Osteocyte (in vitro differentiated cells): Measurements from ENCODE around the gene ANK3. TPM values are rescaled to one million over a fixed set of nuclear protein-coding genes. Genes with fewer than 3 reads are reported as not detected.
A peak's percentile ranks its signal among the peaks of the same experiment; 100 is the strongest.

Experiments
- DNase-seq: peaks from one replicate; pipeline ENCODE4 v3.0.0; 2021; ENCODE audit warnings: mixed read lengths; ENCODE audit not compliant: unreplicated experiment; ENCODE audit errors: extremely low spot score
- H3K27ac Mint-ChIP-seq: one replicate; pipeline ENCODE4 v1.8.0; 2021; ENCODE audit warnings: mild to moderate bottlenecking, mixed read lengths; ENCODE audit not compliant: unreplicated experiment
- H3K27me3 Mint-ChIP-seq: one replicate; pipeline ENCODE4 v1.8.0; 2021; ENCODE audit warnings: mixed read lengths; ENCODE audit not compliant: unreplicated experiment
- H3K36me3 Mint-ChIP-seq: one replicate; pipeline ENCODE4 v1.8.0; 2021; ENCODE audit warnings: mixed read lengths; ENCODE audit not compliant: unreplicated experiment
- H3K4me1 Mint-ChIP-seq: one replicate; pipeline ENCODE4 v1.8.0; 2021; ENCODE audit warnings: mixed read lengths; ENCODE audit not compliant: unreplicated experiment
- H3K4me3 Mint-ChIP-seq: one replicate; pipeline ENCODE4 v1.8.0; 2021; ENCODE audit warnings: mild to moderate bottlenecking, moderate library complexity, mixed read lengths; ENCODE audit not compliant: unreplicated experiment
- H3K9me3 Mint-ChIP-seq: one replicate; pipeline ENCODE4 v1.8.0; 2021; ENCODE audit warnings: mixed read lengths; ENCODE audit not compliant: unreplicated experiment
- total RNA-seq: library from RNA; stranded (reverse); gene quantifications from 2 replicates; pipeline ENCODE4 v1.2.1, GENCODE V29; 2021
- TF ChIP-seq, protein P1 (sequence below): fragments of 200-600 bp; sonication (generic); IDR thresholded peaks from 2 replicates; pipeline ENCODE4 v1.5.0; 2021; ENCODE audit warnings: antibody characterized with exemption, mild to moderate bottlenecking, moderate library complexity

The ANK3 gene
- total RNA-seq, 1 donor from 2014 or later, result 22.0 TPM

- Mint-ChIP-seq H3K9me3 (peaks cover 4% of the 10 kb centered on the region), H3K4me1 (peaks cover 53% of the 10 kb centered on the region), H3K27me3 (no peaks in the 10 kb centered on the region), H3K36me3 (peaks cover 3% of the 10 kb centered on the region), H3K27ac (peak overlapping the region; percentile 75), H3K4me3 (no peak overlapping the region)
- no peak for DNase-seq
- TF ChIP-seq, protein P1, sequence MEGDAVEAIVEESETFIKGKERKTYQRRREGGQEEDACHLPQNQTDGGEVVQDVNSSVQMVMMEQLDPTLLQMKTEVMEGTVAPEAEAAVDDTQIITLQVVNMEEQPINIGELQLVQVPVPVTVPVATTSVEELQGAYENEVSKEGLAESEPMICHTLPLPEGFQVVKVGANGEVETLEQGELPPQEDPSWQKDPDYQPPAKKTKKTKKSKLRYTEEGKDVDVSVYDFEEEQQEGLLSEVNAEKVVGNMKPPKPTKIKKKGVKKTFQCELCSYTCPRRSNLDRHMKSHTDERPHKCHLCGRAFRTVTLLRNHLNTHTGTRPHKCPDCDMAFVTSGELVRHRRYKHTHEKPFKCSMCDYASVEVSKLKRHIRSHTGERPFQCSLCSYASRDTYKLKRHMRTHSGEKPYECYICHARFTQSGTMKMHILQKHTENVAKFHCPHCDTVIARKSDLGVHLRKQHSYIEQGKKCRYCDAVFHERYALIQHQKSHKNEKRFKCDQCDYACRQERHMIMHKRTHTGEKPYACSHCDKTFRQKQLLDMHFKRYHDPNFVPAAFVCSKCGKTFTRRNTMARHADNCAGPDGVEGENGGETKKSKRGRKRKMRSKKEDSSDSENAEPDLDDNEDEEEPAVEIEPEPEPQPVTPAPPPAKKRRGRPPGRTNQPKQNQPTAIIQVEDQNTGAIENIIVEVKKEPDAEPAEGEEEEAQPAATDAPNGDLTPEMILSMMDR, result no peak
Measured at GRCh38 chr10:60425392-60426110, 35.9 kb upstream of the ANK3 start.

DNA sequence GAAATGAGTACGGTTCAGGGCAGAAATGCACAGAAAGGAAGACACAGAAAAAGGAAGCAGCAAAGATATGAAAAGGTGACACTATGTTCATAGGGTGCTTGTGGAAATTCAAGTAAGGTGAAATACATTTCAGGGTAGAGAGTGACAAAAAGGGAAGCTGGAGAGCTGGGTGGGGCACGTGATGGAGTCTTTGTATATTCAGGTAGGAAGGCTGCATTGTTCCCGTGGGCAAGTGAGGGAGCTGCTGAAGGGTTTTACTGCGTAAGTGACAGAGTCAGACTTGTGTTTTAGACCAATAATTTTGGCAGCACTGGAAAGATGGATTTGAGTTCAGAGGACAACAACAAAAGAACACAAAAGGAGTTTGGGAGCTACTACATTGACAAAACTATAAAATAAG, 35.3 kb upstream of the ANK3 start:
- H3K4me3 Mint-ChIP-seq, result no peak overlapping the region
- TF ChIP-seq, protein P1, result no peak
- peaks cover 48% of the 10 kb centered on the region for H3K4me1 Mint-ChIP-seq
- peaks cover 3% of the 10 kb centered on the region for H3K36me3 Mint-ChIP-seq
- H3K27ac Mint-ChIP-seq, result peak overlapping the region; percentile 61
- no peaks in the 10 kb centered on the region for H3K27me3 Mint-ChIP-seq
- no peak for DNase-seq
- H3K9me3 Mint-ChIP-seq, result peaks cover 4% of the 10 kb centered on the region

GRCh38 chr10:60423920-60424319, 34.2 kb upstream of the ANK3 start:
- peaks cover 4% of the 10 kb centered on the region for H3K9me3 Mint-ChIP-seq
- TF ChIP-seq, protein P1, result no peak
- H3K4me1 Mint-ChIP-seq, result peaks cover 38% of the 10 kb centered on the region
- no peak overlapping the region for H3K4me3 Mint-ChIP-seq
- H3K27me3 Mint-ChIP-seq, result no peaks in the 10 kb centered on the region
- no peak overlapping the region for H3K27ac Mint-ChIP-seq
- H3K36me3 Mint-ChIP-seq, result peaks cover 3% of the 10 kb centered on the region
- DNase-seq, result no peak

DNA sequence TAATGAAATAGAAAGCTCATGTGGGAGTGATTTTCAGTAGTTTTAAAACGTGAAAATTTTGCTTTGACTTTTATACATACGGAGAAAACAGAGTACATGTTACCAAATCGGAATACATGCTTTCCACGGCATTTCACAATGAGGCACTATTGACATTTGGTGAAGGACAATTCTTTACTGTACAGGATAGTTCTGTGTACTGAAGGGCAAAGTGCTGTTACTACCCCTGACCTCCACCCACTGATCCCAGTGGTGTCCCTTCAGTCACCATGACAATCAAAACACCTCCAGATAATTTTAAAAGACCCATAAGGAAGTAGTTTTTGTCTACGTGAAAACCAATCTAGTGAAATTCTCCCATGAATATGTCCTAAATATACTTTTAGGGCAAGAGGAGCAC, 33.1 kb upstream of the ANK3 start:
- Mint-ChIP-seq H3K4me3 (no peak overlapping the region), H3K36me3 (peaks cover 3% of the 10 kb centered on the region), H3K27ac (no peak overlapping the region), H3K27me3 (no peaks in the 10 kb centered on the region), H3K4me1 (peaks cover 30% of the 10 kb centered on the region), H3K9me3 (peaks cover 4% of the 10 kb centered on the region)
- no peak for DNase-seq
- TF ChIP-seq, protein P1, result no peak

GRCh38 chr10:60420991-60421894, 31.6 kb upstream of the ANK3 start:
- no peak for DNase-seq
- H3K9me3 Mint-ChIP-seq, result peaks cover 3% of the 10 kb centered on the region
- no peak overlapping the region for H3K4me3 Mint-ChIP-seq
- H3K4me1 Mint-ChIP-seq, result peaks cover 25% of the 10 kb centered on the region
- no peaks in the 10 kb centered on the region for H3K27me3 Mint-ChIP-seq
- TF ChIP-seq, protein P1, result no peak
- peaks cover 3% of the 10 kb centered on the region for H3K36me3 Mint-ChIP-seq
- no peak overlapping the region for H3K27ac Mint-ChIP-seq
